GM19455 (cell line): ENCODE results near the gene TDRD1.

ENCODE experiments used
- ATAC-seq: cut with Tn5 transposase; IDR thresholded peaks from one replicate; pipeline ENCODE4 v1.9.1; 2021; ENCODE audit not compliant: unreplicated experiment

Gene TDRD1

DNA sequence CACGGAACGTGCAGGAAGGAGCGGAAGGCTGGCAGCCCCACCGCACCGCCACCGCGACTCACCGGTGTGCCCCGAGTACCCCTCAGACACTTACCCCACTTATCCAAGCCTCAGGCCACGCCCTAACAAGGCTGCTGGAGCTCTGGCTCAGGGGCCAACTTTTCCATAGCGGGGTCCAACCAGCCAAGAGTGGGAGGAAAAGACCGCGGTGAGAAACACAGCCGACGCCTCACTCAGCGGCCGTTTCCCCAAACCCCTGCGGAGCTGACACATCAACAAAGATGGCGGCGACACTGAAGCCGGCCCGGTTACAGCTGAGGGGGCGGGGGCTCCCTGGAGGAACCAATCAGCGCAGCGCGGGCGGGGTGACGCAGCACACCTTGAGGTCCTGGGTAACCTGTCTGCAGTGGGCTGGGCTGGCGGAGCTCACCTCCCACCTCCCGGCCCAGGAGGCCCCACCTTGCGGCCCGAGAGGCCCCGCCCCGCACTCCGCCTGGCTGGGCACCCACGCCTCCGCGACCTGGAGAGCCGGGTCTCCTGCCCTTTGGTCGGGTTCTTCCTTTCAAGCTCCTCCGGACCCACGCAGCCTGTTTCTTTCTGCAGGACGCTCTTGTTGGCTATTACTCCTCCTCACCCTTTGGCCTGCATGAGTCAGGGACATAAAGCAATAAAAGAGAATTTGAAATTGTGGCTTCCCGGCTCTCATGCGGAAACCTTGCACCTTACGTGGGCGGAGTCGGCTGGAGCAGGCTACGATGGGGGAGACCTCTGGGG is 5.0 kb upstream of the TDRD1 start, which contains the start of gene CCDC186:
CCDC186 (minus strand) TSS at position 283 of the 774 bp plus-strand sequence. CDS start 10,935 bp downstream, outside the sequence.
- peak; percentile 99 for ATAC-seq

- ATAC-seq = peak; percentile 14
Measured at GRCh38 chr10:114174695-114175188, 4.4 kb upstream of the TDRD1 start.

GRCh38 chr10:114175667-114176066 is 3.5 kb upstream of the TDRD1 start:
- no peak for ATAC-seq

DNA sequence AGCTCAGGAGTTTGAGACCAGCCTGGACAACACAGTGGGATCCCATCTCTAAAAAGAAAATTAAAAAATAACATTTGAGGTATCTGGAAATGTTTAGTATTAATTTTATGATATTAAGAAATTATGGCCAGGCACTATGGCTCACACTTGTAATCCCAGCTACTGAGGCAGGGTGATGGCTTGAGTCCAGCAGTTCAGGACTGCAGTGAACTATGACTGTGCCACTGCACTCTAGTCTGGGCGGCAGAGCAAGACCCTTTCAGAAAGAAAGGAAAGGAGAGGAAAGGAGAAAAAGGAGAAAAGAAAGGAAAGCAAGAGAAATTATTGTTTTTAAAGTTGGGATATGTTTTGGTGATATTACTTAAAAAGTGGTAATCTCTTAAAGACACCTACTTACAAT is 2.6 kb upstream of the TDRD1 start:
- no peak for ATAC-seq

DNA sequence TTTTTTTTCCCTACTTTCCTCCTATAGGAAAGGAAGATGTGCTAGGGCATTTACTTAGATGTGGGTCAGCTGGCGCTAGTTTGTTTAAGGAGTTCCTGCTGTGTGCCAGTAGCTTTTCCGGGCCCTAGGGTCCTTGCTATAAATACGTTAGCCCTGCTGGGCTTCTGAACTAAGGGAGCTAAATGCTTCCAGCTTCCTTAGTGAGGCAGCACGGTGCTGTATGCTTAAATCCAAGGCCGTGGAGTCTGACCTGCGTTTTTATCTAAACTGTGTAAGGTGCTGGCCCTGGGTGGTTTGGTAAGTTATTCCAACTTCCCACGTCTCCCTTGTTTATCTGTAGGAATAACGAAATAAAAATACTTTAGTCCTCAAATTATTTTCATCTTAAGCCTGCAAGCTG is 594 bp downstream of the TDRD1 start:
- no peak for ATAC-seq

DNA sequence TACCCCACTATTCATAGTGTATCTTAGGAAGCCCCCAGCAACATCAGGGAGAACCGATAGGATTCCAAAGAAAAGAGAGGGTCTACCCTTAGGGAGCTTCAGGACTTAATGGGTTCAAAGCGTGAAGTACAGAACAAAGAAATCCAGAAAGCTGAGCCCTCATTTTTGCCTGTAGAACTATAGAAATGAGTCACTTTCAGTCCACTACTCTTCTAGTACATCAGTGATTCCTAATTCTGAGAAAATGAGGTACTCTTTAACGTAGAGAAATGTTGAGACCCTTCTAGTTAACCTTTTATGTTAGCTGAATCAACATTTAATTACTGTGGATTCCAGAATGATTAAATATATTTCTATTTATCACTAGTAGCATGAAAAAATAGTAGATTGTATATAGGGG is 1.8 kb downstream of the TDRD1 start:
- ATAC-seq = no peak

DNA sequence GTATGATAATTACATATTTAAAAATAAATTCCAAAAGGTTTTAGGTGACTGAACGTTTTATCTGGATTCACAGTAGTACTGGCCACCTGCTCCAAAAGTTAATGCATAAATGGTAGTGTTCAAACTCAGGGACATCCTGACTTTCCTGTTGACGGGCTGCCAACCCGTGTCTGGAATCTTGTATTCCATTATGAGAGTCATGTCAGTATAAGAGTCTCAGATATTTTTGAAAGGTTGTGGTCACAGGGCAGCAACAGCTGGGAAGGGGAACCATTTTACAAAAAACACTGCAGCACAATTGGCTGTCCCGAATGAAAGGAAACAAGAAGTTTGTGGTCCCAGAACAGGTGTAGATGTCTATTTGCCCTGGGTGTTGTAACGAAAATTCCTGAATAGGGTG is 2.8 kb downstream of the TDRD1 start:
- ATAC-seq = no peak

- ATAC-seq = no peak
Measured at GRCh38 chr10:114183563-114183962, 4.4 kb downstream of the TDRD1 start.

DNA sequence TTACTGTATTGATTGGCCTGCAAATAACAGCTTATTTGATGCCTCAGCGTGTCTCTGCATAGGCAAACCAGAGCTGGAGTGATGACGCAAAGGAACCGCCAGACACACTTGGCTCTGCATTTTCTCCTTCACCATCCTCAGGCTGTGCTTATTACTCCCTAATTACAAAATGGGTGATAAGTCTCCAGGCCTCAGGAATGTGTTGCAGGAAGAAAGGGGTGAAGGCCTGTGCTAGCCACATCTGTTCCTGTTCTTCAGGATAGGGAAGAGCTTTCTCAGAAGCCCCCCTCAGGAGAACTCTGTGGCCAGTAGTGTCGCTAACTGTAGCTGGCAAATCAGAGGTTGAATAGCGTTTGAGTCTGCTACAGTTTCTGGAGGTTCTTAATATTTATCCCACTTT is 5.1 kb downstream of the TDRD1 start:
- ATAC-seq = no peak

GRCh38 chr10:114188001-114188400 is 8.8 kb downstream of the TDRD1 start:
- no peak for ATAC-seq

- no peak for ATAC-seq
Measured at GRCh38 chr10:114188900-114189299, 9.7 kb downstream of the TDRD1 start.

DNA sequence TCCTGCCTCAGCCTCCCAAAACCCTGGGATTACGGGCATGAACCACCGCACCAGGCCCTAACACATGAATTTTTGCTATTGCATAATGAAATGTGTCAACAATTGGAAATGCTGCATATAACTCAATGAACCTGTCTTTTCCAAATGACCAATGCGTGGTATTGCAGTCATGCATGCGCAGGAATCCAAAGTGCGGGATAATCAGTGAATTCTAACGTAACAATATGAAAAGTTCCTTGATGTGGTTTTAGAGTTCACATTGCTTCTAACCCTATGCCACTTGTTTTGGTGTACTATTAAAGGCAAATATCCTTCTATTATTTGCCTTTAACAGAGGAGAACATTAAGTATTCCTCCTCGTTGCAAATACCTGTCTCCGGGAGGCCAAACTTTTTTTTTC is 10.5 kb downstream of the TDRD1 start:
- no peak for ATAC-seq

- ATAC-seq = peak; percentile 92
Measured at GRCh38 chr10:114195079-114195478, 15.9 kb downstream of the TDRD1 start.

- ATAC-seq = no peak
Measured at GRCh38 chr10:114199239-114199638, 20.1 kb downstream of the TDRD1 start.

GRCh38 chr10:114202812-114203211 is 23.7 kb downstream of the TDRD1 start:
- no peak for ATAC-seq

DNA sequence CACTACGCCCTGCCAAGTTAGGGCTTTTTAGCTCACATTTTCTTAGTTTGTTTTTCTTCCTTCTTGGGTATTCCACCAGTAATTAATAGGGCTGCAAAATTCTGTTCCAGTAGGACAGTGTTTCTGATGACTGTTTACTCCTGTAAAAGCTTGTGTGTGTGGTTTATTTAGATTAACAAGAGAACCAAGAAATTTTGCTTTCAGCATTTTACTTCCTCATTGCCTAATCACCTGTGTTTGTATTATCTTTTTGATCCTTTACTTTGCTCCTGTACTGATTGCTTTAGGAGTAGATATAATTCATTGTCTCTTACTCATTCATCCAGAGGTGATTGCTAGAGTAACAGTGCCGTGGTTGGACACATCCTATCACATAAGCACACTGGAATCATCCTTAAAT is 27.7 kb downstream of the TDRD1 start:
- ATAC-seq = no peak

- no peak for ATAC-seq
Measured at GRCh38 chr10:114207349-114207748, 28.2 kb downstream of the TDRD1 start.

GRCh38 chr10:114208351-114208750 is 29.2 kb downstream of the TDRD1 start:
- no peak for ATAC-seq

- ATAC-seq = no peak
Measured at GRCh38 chr10:114212153-114212552, 33.0 kb downstream of the TDRD1 start.

GRCh38 chr10:114215033-114215432 is 35.9 kb downstream of the TDRD1 start:
- no peak for ATAC-seq

- no peak for ATAC-seq
Measured at GRCh38 chr10:114220281-114220680, 41.1 kb downstream of the TDRD1 start.

GRCh38 chr10:114221235-114221634 is 42.1 kb downstream of the TDRD1 start:
- ATAC-seq = no peak

DNA sequence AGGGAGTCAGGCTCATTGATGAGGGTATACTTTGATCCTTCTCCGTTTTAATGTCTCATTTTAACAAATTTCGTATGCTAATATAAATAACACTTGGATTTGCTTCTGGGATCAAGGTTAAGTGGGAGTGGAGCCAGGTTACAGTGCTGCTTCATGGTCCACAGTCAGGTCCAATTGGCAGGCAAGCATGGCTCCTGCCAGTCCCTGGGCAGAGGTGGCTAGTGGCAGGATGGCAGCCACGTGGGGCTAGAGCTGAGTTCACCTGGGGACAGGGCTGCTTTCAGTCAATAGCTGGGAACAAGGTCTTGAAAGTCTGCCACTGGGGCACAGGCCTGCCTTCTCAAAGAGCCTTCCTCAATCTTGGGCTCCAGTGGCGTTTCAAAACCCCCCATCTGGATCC is 43.9 kb downstream of the TDRD1 start:
- no peak for ATAC-seq
